HepG2 (cell line): Measurements from ENCODE around the gene CADM2. TPM values are rescaled to one million over a fixed set of nuclear protein-coding genes. Genes with fewer than 3 reads are reported as not detected.

Experiments
- ATAC-seq: fragments of 200-7000 bp; cut with Tn5 transposase; 3 replicates; pipeline ENCODE4 v1.9.1; 2020; ENCODE audit warnings: mild to moderate bottlenecking, moderate library complexity
- BruUV-seq: library from RNA; stranded (reverse); fragments of 400-500 nt; replicated peaks from 2 replicates; lab custom pipeline; 2021; lab: Mats Ljungman, UMichigan
- CTCF ChIA-PET: fragments of 300-600 bp; formaldehyde crosslinking; extraction: SDS; loops from one replicate; lab custom pipeline; 2021; ENCODE audit warnings: low total read pairs, inconsistent platforms, low intra/inter-chr PET ratio; lab: Yijun Ruan, JAX
- POLR2A ChIA-PET: fragments of 350-600 bp; sonication (Branson Sonifier 250); formaldehyde crosslinking; loops from one replicate; lab custom pipeline; 2020; ENCODE audit warnings: antibody characterized with exemption, inconsistent platforms; lab: Yijun Ruan, JAX
- DNase-seq: peaks from one replicate; pipeline ENCODE4 v3.0.0-alpha.2; 2015; ENCODE audit warnings: low spot score
- FAIRE-seq: peaks from 3 replicates; lab custom pipeline; 2011; peaks lifted over from hg19 to GRCh38; lab: Jason Lieb, UNC
- H2AFZ ChIP-seq: one replicate; pipeline ENCODE4 v1.6.1; 2011; ENCODE audit warnings: low read length, inconsistent platforms
- H3K27ac ChIP-seq: fragments of 300-600 bp; 3 replicates; pipeline ENCODE4 v1.8.0; 2011; ENCODE audit warnings: mixed run types, mild to moderate bottlenecking, mixed read lengths, low read length, inconsistent platforms; ENCODE audit not compliant: insufficient read depth; ENCODE audit errors: extremely low read length
- H3K27me3 ChIP-seq, 2 experiments: fragments of 200-600 bp in 1 of 2; 2 replicates in 1 of 2; 3 replicates in 1 of 2; pipeline versions ENCODE4 v1.6.0 to v1.8.0; 2011; ENCODE audit warnings: low read length in 2 of 2, mild to moderate bottlenecking in 2 of 2, moderate library complexity in 2 of 2, inconsistent platforms in 1 of 2; ENCODE audit not compliant: insufficient read depth in 2 of 2, control insufficient read depth in 1 of 2
- H3K36me3 ChIP-seq, 2 experiments: fragments of 200-600 bp in 1 of 2; replicated peaks in 1 of 2; 2 replicates in 1 of 2; 3 replicates in 1 of 2; pipeline versions ENCODE4 v1.5.1 to v1.8.0; 2011; ENCODE audit warnings: low read length in 2 of 2, inconsistent platforms in 1 of 2; ENCODE audit not compliant: insufficient read depth in 2 of 2, control insufficient read depth in 1 of 2
- H3K4me1 ChIP-seq: 2 replicates; pipeline ENCODE4 v1.5.1; 2012; ENCODE audit warnings: low read length, inconsistent platforms; ENCODE audit not compliant: insufficient read depth
- H3K4me2 ChIP-seq: 2 replicates; pipeline ENCODE4 v1.6.0; 2011; ENCODE audit warnings: low read depth, low read length, inconsistent platforms
- H3K4me3 ChIP-seq, 3 experiments: fragments of 200-600 bp in 1 of 3; sonication (generic), shearing (Covaris generic) in 1 of 3; replicated peaks in 1 of 3; 2 replicates each; pipeline ENCODE4 v1.5.1; 2011 to 2016; ENCODE audit warnings: low read length in 3 of 3, inconsistent platforms in 2 of 3, low read depth in 2 of 3, mild to moderate bottlenecking in 2 of 3, control low read depth in 1 of 3, mixed read lengths in 1 of 3; ENCODE audit not compliant: insufficient read depth in 1 of 3
- H3K79me2 ChIP-seq: one replicate; pipeline ENCODE4 v1.6.1; 2011; ENCODE audit warnings: low read length, inconsistent platforms; ENCODE audit not compliant: insufficient read depth
- H3K9ac ChIP-seq: 2 replicates; pipeline ENCODE4 v1.6.0; 2011; ENCODE audit warnings: mild to moderate bottlenecking, low read depth, low read length, inconsistent platforms; ENCODE audit not compliant: insufficient read depth
- H3K9me3 ChIP-seq: 2 replicates; pipeline ENCODE4 v1.5.1; 2012; ENCODE audit warnings: mild to moderate bottlenecking, low read length
- H4K20me1 ChIP-seq: 2 replicates; pipeline ENCODE4 v1.6.0; 2011; ENCODE audit warnings: inconsistent platforms, mild to moderate bottlenecking, low read length, moderate library complexity; ENCODE audit not compliant: insufficient read depth
- CHCHD3 ChIP-seq: sonication (generic); formaldehyde crosslinking; IDR thresholded peaks from 2 replicates; pipeline ENCODE4 v1.8.0; 2022; ENCODE audit warnings: mild to moderate bottlenecking, missing genetic modification reagents, moderate library complexity
- CHD2 ChIP-seq: IDR thresholded peaks from 2 replicates; pipeline ENCODE4 v1.6.1; 2011; ENCODE audit warnings: low read depth, low read length, improper control_type of control experiment
- EHMT2 ChIP-seq: fragments of 200-600 bp; sonication (generic); IDR thresholded peaks from 2 replicates; pipeline ENCODE4 v1.7.0; 2017; ENCODE audit warnings: antibody characterized with exemption, low read depth, low read length, borderline replicate concordance
- HMG20A ChIP-seq: IDR thresholded peaks from 2 replicates; pipeline ENCODE4 v1.6.1; 2016; ENCODE audit warnings: borderline replicate concordance
- HNRNPL ChIP-seq: fragments of 200-400 bp; formaldehyde crosslinking; IDR thresholded peaks from 2 replicates; pipeline ENCODE4 v1.6.1; 2017; ENCODE audit warnings: mild to moderate bottlenecking, low read depth, low read length
- RXRA ChIP-seq: sonication (generic); formaldehyde crosslinking; IDR thresholded peaks from 2 replicates; pipeline ENCODE4 v1.5.1; 2020; ENCODE audit warnings: missing genetic modification reagents
- TBL1XR1 ChIP-seq: fragments of 150-350 bp; IDR thresholded peaks from 2 replicates; pipeline ENCODE4 v1.6.1; 2014; ENCODE audit warnings: borderline replicate concordance, low read length; ENCODE audit not compliant: partially characterized antibody
- TCF12 ChIP-seq, 2 experiments: fragments of 450-650 bp in 1 of 2; sonication (generic) in 1 of 2; formaldehyde crosslinking in 1 of 2; IDR thresholded peaks; 2 replicates each; pipeline versions ENCODE4 v1.6.1 to v1.8.0; 2017 to 2022; ENCODE audit warnings: antibody characterized with exemption in 1 of 2, mild to moderate bottlenecking in 1 of 2, missing genetic modification reagents in 1 of 2, moderate library complexity in 1 of 2
- TOPORS ChIP-seq: sonication (generic); formaldehyde crosslinking; IDR thresholded peaks from 2 replicates; pipeline ENCODE4 v1.8.0; 2023; ENCODE audit warnings: mild to moderate bottlenecking, missing genetic modification reagents
- ZBTB21 ChIP-seq: sonication (generic); formaldehyde crosslinking; IDR thresholded peaks from 2 replicates; pipeline ENCODE4 v1.4.0; 2020; ENCODE audit warnings: missing genetic modification reagents
- ZFP36L1 ChIP-seq: sonication (generic); formaldehyde crosslinking; IDR thresholded peaks from 2 replicates; pipeline ENCODE4 v1.8.0; 2022; ENCODE audit warnings: mild to moderate bottlenecking, missing genetic modification reagents, moderate library complexity
- ZNF549 ChIP-seq: sonication (generic); formaldehyde crosslinking; IDR thresholded peaks from 2 replicates; pipeline ENCODE4 v1.5.0; 2020; ENCODE audit warnings: missing genetic modification reagents
- ZNF572 ChIP-seq: sonication (generic); formaldehyde crosslinking; IDR thresholded peaks from 2 replicates; pipeline ENCODE4 v1.5.1; 2020; ENCODE audit warnings: mild to moderate bottlenecking, missing genetic modification reagents
- ZNF605 ChIP-seq: sonication (generic); formaldehyde crosslinking; IDR thresholded peaks from 2 replicates; pipeline ENCODE4 v1.8.0; 2022; ENCODE audit warnings: mild to moderate bottlenecking, missing genetic modification reagents
- ZNF740 ChIP-seq: sonication (generic); formaldehyde crosslinking; IDR thresholded peaks from 2 replicates; pipeline ENCODE4 v1.4.0; 2020; ENCODE audit warnings: missing genetic modification reagents
- in situ Hi-C: cut with HindIII; loops from 2 replicates; pipeline ENCODE4 v1.10.0; 2017; ENCODE audit warnings: low pct_unique_long_range_greater_than_20kb; ENCODE audit not compliant: extremely low pct_ligation_motif_present
- intact Hi-C: fragments of 100-400 bp; cut with micrococcal nuclease; formaldehyde crosslinking; loops from one replicate; pipeline ENCODE4 v1.10.0; 2022; ENCODE audit not compliant: unreplicated experiment
- polyA plus RNA-seq, 8 experiments: library from polyadenylated mRNA; depleted of rRNA in 3 of 8; stranded (reverse) in 7 of 8; unstranded in 1 of 8; fragments of >200 nt; fragmentation: Illumina TruSeq in 4 of 8; extraction: Trizol in 4 of 8; gene quantifications; 2 replicates each; pipeline versions ENCODE4 v1.2.1 to v1.2.3, GENCODE V29; 2011 to 2016; ENCODE audit warnings: low read depth in 4 of 8, missing spikeins in 1 of 8, mixed read lengths in 1 of 8; ENCODE audit not compliant: insufficient read depth in 1 of 8
- total RNA-seq, 5 experiments: library from RNA; depleted of rRNA; stranded (reverse); fragments of >200 nt; fragmentation: Illumina TruSeq; extraction: Trizol; gene quantifications; 2 replicates each; pipeline ENCODE4 v1.2.3, GENCODE V29; 2016; ENCODE audit warnings: low read depth in 1 of 5
- TF ChIP-seq, protein P1 (sequence below): sonication (generic); formaldehyde crosslinking; IDR thresholded peaks from 2 replicates; pipeline ENCODE4 v1.4.0; 2020; ENCODE audit warnings: missing genetic modification reagents
- TF ChIP-seq, protein P2 (sequence below): sonication (generic); formaldehyde crosslinking; IDR thresholded peaks from 2 replicates; pipeline ENCODE4 v1.4.0; 2020; ENCODE audit warnings: mild to moderate bottlenecking, missing genetic modification reagents

Gene CADM2
- total and polyA plus RNA-seq, 2 of the 13 experiments (the other 11 are each of a cell fraction or from before 2014, with no cell fraction given) = not detected

GRCh38 chr3:84989102-84989501, 30.3 kb downstream of the CADM2 start:
- TF ChIP-seq ZNF740 (CRISPR knock-in tag) (no peak), HMG20A (CRISPR knock-in tag) (no peak), ZFP36L1 (CRISPR knock-in tag) (no peak), CHD2 (no peak), CHCHD3 (CRISPR knock-in tag) (no peak), ZNF572 (CRISPR knock-in tag) (no peak), ZNF549 (CRISPR knock-in tag) (no peak), ZBTB21 (CRISPR knock-in tag) (no peak), TCF12 (IDR thresholded peaks at IDR 0.05) (no peak), TCF12 (CRISPR knock-in tag; IDR thresholded peaks at IDR 0.05) (no peak), ZNF605 (CRISPR knock-in tag) (no peak), TOPORS (CRISPR knock-in tag) (no peak), TBL1XR1 (no peak), HNRNPL (no peak), EHMT2 (no peak), RXRA (CRISPR knock-in tag) (no peak)
- TF ChIP-seq, protein P1, sequence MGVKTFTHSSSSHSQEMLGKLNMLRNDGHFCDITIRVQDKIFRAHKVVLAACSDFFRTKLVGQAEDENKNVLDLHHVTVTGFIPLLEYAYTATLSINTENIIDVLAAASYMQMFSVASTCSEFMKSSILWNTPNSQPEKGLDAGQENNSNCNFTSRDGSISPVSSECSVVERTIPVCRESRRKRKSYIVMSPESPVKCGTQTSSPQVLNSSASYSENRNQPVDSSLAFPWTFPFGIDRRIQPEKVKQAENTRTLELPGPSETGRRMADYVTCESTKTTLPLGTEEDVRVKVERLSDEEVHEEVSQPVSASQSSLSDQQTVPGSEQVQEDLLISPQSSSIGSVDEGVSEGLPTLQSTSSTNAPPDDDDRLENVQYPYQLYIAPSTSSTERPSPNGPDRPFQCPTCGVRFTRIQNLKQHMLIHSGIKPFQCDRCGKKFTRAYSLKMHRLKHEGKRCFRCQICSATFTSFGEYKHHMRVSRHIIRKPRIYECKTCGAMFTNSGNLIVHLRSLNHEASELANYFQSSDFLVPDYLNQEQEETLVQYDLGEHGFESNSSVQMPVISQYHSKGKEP (CRISPR knock-in tag) = no peak
- TF ChIP-seq, protein P2, sequence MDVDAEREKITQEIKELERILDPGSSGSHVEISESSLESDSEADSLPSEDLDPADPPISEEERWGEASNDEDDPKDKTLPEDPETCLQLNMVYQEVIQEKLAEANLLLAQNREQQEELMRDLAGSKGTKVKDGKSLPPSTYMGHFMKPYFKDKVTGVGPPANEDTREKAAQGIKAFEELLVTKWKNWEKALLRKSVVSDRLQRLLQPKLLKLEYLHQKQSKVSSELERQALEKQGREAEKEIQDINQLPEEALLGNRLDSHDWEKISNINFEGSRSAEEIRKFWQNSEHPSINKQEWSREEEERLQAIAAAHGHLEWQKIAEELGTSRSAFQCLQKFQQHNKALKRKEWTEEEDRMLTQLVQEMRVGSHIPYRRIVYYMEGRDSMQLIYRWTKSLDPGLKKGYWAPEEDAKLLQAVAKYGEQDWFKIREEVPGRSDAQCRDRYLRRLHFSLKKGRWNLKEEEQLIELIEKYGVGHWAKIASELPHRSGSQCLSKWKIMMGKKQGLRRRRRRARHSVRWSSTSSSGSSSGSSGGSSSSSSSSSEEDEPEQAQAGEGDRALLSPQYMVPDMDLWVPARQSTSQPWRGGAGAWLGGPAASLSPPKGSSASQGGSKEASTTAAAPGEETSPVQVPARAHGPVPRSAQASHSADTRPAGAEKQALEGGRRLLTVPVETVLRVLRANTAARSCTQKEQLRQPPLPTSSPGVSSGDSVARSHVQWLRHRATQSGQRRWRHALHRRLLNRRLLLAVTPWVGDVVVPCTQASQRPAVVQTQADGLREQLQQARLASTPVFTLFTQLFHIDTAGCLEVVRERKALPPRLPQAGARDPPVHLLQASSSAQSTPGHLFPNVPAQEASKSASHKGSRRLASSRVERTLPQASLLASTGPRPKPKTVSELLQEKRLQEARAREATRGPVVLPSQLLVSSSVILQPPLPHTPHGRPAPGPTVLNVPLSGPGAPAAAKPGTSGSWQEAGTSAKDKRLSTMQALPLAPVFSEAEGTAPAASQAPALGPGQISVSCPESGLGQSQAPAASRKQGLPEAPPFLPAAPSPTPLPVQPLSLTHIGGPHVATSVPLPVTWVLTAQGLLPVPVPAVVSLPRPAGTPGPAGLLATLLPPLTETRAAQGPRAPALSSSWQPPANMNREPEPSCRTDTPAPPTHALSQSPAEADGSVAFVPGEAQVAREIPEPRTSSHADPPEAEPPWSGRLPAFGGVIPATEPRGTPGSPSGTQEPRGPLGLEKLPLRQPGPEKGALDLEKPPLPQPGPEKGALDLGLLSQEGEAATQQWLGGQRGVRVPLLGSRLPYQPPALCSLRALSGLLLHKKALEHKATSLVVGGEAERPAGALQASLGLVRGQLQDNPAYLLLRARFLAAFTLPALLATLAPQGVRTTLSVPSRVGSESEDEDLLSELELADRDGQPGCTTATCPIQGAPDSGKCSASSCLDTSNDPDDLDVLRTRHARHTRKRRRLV (CRISPR knock-in tag) = no peak
- TF ChIP-seq, all 625 proteins: peak for 0
- ATAC-seq = no peak
- H3K27me3 ChIP-seq = no peaks in the 10 kb centered on the region; a peak in 1 of 5 replicates
- H3K4me3 ChIP-seq = no peak overlapping the region
- H3K27ac ChIP-seq = no peak overlapping the region
- H3K9ac ChIP-seq = no peak overlapping the region
- in situ Hi-C loops = no loop called here
- no peaks in the 10 kb centered on the region for H3K36me3 ChIP-seq
- no peak for DNase-seq
- H3K4me1 ChIP-seq = no peaks in the 10 kb centered on the region
- no peak overlapping the region for H3K4me2 ChIP-seq
- POLR2A ChIA-PET = no interaction called here
- CTCF ChIA-PET = no interaction called here
- no peak overlapping the region for H2AFZ ChIP-seq
- no peaks in the 10 kb centered on the region for H3K9me3 ChIP-seq
- BruUV-seq = no TSS peak
- no peaks in the 10 kb centered on the region for H3K79me2 ChIP-seq
- no peak for FAIRE-seq
- intact Hi-C loops = no loop called here
- no peaks in the 10 kb centered on the region for H4K20me1 ChIP-seq
